Mononuclear cell (primary cell): ENCODE results near the gene CALR. TPM values are rescaled to one million over a fixed set of nuclear protein-coding genes. Genes with fewer than 3 reads are reported as not detected.
"Not testable (repeated sequence)": the region's sequence is repeated elsewhere in the genome, so short reads cannot be mapped to it uniquely, and the experiment has no call there.

ENCODE experiments used
- H3K27me3 ChIP-seq: 2 replicates; pipeline ENCODE4 v1.6.0; 2011; ENCODE audit warnings: low read length, control low read depth; ENCODE audit not compliant: insufficient read depth
- H3K4me1 ChIP-seq: 2 replicates; pipeline ENCODE4 v1.5.1; 2011; ENCODE audit warnings: mild to moderate bottlenecking, low read length, control low read depth; ENCODE audit not compliant: insufficient read depth
- H3K4me3 ChIP-seq: 2 replicates; pipeline ENCODE4 v1.5.1; 2011; ENCODE audit warnings: mild to moderate bottlenecking, low read length, moderate library complexity
- H3K9me3 ChIP-seq: 2 replicates; pipeline ENCODE4 v1.5.1; 2011; ENCODE audit warnings: low read depth, mild to moderate bottlenecking, control low read depth, low read length
- total RNA-seq: library from RNA; depleted of rRNA; stranded (reverse); fragments of >200 nt; gene quantifications from one replicate; pipeline ENCODE4 v1.2.3, GENCODE V29; 2012

CALR gene
- total RNA-seq, 1 donor: 434 TPM

- Histone ChIP-seq H3K4me1 (peaks cover 66% of the 10 kb centered on the region), H3K4me3 (no peak overlapping the region), H3K9me3 (no peaks in the 10 kb centered on the region), H3K27me3 (no peaks in the 10 kb centered on the region)
Measured at GRCh38 chr19:12944104-12944674, 5.8 kb downstream of the CALR start.

GRCh38 chr19:12945479-12946091, 7.2 kb downstream of the CALR start, which contains the start of gene RAD23A:
Gene RAD23A, plus strand, starts transcription at chr19:12945862. Its CDS starts 87 bp downstream, at chr19:12945949.
- peak within 1 kb of the TSS; percentile 70 for H3K4me3 ChIP-seq
- peaks cover 58% of the 10 kb centered on the region for H3K4me1 ChIP-seq
- H3K9me3 ChIP-seq: no peaks in the 10 kb centered on the region
- no peaks in the 10 kb centered on the region for H3K27me3 ChIP-seq

- peaks cover 52% of the 10 kb centered on the region for H3K4me1 ChIP-seq
- H3K27me3 ChIP-seq: no peaks in the 10 kb centered on the region
- no peaks in the 10 kb centered on the region for H3K9me3 ChIP-seq
- H3K4me3 ChIP-seq: peak overlapping the region; percentile 70
Measured at GRCh38 chr19:12946092-12946721, 7.8 kb downstream of the CALR start.

- peak overlapping the region; percentile 70 for H3K4me3 ChIP-seq
- peaks cover 45% of the 10 kb centered on the region for H3K4me1 ChIP-seq
- H3K27me3 ChIP-seq: no peaks in the 10 kb centered on the region
- H3K9me3 ChIP-seq: no peaks in the 10 kb centered on the region
Measured at GRCh38 chr19:12946731-12947496, 8.5 kb downstream of the CALR start.

GRCh38 chr19:12947702-12948611, 9.5 kb downstream of the CALR start:
- no peaks in the 10 kb centered on the region for H3K9me3 ChIP-seq
- no peaks in the 10 kb centered on the region for H3K27me3 ChIP-seq
- H3K4me1 ChIP-seq: peaks cover 46% of the 10 kb centered on the region
- H3K4me3 ChIP-seq: no peak overlapping the region

- H3K27me3 ChIP-seq: no peaks in the 10 kb centered on the region
- H3K9me3 ChIP-seq: no peaks in the 10 kb centered on the region
- peaks cover 49% of the 10 kb centered on the region for H3K4me1 ChIP-seq
Measured at GRCh38 chr19:12948612-12949362, 10.4 kb downstream of the CALR start.

GRCh38 chr19:12949363-12950283, 11.2 kb downstream of the CALR start:
- H3K4me1 ChIP-seq: peaks cover 54% of the 10 kb centered on the region
- no peak overlapping the region for H3K4me3 ChIP-seq
- H3K27me3 ChIP-seq: no peaks in the 10 kb centered on the region
- no peaks in the 10 kb centered on the region for H3K9me3 ChIP-seq

More at GRCh38 chr19:12948612-12949362, 10.4 kb downstream of the CALR start:
- no peak overlapping the region for H3K4me3 ChIP-seq

GRCh38 chr19:12952050-12952449, 13.6 kb downstream of the CALR start:
- not testable (repeated sequence) for H3K4me3 ChIP-seq, H3K9me3 ChIP-seq, H3K27me3 ChIP-seq
- peaks cover 57% of the 10 kb centered on the region for H3K4me1 ChIP-seq

- no peak overlapping the region for H3K4me3 ChIP-seq
- H3K27me3 ChIP-seq: no peaks in the 10 kb centered on the region
- H3K4me1 ChIP-seq: peaks cover 57% of the 10 kb centered on the region
- H3K9me3 ChIP-seq: no peaks in the 10 kb centered on the region
Measured at GRCh38 chr19:12952488-12953137, 14.2 kb downstream of the CALR start.

- Histone ChIP-seq H3K4me1 (peaks cover 58% of the 10 kb centered on the region), H3K27me3 (no peaks in the 10 kb centered on the region)
Measured at GRCh38 chr19:12953138-12953798, 14.9 kb downstream of the CALR start.

GRCh38 chr19:12953799-12954611, 15.6 kb downstream of the CALR start:
- no peaks in the 10 kb centered on the region for H3K27me3 ChIP-seq
- H3K4me1 ChIP-seq: peaks cover 58% of the 10 kb centered on the region
- H3K9me3 ChIP-seq: no peaks in the 10 kb centered on the region
- no peak overlapping the region for H3K4me3 ChIP-seq

More at GRCh38 chr19:12953138-12953798, 14.9 kb downstream of the CALR start:
- H3K4me3 ChIP-seq: no peak overlapping the region
- no peaks in the 10 kb centered on the region for H3K9me3 ChIP-seq

GRCh38 chr19:12954612-12954962, 16.2 kb downstream of the CALR start:
- Histone ChIP-seq H3K4me1 (peaks cover 58% of the 10 kb centered on the region), H3K9me3 (no peaks in the 10 kb centered on the region), H3K27me3 (no peaks in the 10 kb centered on the region), H3K4me3 (no peak overlapping the region)
